GM18505 (cell line): ENCODE measurements around the gene BICC1.

Source experiments
- ATAC-seq: cut with Tn5 transposase; IDR thresholded peaks from one replicate; pipeline ENCODE4 v1.9.1; 2021; ENCODE audit not compliant: unreplicated experiment
- POLR2A ChIP-seq: IDR thresholded peaks from 4 replicates; pipeline ENCODE4 v1.6.1; 2011; ENCODE audit warnings: borderline replicate concordance; ENCODE audit not compliant: insufficient read depth, insufficient read length; ENCODE audit errors: extremely low read depth

BICC1 gene

DNA sequence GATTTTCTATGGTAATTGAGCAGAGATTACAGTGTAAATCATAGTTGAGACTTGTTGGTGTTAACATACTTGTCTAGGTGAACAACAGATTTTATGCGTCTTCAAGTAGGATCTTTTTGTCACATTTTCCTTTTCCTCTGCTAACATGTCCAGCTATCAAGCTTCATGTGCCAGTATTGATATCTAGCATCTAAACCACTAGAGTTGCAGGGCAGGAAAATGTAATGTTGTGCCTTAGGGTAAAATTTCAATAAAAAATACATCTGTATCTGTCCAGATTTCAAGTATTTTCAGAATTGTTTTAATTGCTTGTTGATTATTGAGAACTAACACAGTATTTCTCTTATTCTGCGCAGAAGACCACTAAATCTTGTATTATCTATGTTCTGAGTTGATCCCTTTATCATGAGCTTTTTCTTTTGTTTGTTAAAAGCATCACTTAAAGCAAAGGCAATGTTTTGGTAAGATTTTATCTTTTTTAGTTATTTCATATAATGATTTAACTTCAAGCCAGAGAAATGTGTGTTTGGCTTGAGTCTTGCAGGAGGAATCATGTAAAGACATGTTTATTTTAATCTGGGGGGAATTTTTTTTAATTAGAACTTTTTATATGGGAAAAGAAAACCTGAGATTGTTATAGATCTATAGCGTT, 16.5 kb downstream of the BICC1 start:
- no peak for ATAC-seq
- no peak for TF ChIP-seq POLR2A

DNA sequence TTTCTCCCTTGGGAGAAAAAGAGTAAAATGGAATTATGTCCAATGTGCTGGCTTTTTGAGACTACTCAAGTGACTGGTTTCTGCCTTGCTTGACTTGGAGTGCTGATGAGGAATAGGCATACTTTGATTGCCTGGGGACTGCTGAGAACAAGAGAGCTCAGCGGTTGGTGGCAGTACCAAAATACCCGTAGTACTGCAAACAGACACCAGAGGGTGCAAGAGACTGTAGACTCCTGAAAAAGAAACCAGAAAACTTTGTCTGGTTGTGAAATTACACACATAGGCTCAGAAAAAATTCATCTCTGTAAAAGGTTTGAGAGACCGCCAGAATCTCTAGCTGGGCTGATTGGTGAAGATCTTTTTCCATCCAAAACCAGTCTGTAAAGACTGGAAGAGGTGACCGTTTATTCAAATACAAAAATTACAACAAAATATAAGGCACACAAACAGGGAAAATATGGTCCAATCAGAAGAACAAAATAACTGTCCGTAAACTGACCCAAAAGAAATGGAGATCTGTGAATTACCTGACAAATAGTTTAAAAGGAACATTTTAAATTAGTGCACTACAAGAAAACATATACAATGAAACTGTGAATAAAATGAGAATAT, 18.5 kb downstream of the BICC1 start:
- TF ChIP-seq POLR2A: no peak
- peak; percentile 97 for ATAC-seq

DNA sequence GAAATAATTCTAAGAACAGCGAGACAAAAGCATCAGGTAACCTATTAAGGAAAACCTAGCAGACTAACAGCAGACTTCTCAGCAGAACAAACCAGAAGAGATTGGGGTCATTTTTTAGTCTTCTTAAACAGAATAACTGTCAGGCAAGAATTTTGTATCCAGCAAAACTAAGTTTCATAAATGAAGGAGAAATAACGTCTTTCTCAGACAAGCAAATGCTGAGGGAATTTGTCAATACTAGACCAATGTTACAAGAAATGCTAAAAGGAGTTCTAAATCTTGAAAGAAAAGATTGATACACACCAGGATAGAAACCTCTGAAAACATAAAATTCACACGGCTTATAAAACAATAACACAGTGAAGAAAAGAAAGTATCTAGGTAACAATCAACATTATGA, 22.6 kb downstream of the BICC1 start:
- no peak for ATAC-seq
- TF ChIP-seq POLR2A: no peak

DNA sequence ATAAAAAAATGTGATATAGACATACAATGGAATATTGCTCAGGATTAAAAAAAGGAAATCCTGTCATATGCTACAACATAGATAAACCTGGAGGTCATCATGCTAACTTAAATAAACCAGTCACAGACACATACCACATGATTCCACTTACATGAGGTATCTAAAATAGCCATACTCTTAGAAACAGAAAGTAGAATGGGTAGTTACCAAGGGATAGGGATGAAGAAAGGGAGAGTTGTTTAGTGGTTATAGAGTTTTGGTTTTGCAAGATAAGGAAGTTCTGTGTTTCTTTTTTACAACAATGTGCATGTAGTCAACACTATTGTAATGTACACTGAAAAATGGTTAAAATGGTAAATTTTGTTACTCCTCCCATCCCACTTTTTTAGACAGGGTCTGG, 30.5 kb downstream of the BICC1 start:
- TF ChIP-seq POLR2A: no peak
- no peak for ATAC-seq

DNA sequence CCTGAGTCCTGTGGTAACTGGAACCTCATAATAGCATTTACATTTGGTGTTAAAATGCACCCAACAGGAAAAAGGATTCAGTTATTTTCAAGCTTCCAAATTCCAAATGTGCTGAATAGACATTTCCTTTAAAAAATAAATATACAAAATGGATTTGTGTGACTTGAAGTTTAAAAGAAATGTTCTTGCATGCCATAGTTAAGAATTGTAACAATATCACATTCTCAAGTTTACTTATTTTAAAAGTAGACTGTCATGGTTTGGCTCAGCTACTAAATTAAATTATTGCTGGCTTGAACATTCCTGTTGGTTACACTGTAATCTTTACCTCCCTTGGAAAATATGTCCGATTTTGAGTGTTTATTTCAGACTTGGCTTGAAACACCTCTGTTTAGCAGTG, 31.5 kb downstream of the BICC1 start:
- TF ChIP-seq POLR2A: no peak
- ATAC-seq: no peak

DNA sequence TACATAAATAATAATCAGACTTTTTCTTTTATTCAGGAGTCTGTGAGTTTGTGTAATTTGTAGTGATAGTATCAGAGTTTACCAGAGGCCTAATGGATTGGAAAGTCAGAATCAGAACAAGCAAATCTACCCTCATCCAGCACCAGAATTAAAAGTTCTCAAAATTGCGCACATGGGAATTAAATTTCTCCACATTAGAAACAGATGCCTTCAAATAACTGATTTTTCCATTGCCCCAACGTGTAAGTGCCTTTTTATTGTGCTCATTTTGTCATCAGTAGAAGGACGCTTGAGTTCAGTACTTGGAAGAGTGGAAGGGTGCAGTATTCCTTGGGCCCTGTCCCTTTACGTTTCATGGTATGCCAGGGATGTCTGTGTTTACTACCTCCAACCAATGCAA, 32.8 kb downstream of the BICC1 start:
- no peak for ATAC-seq
- no peak for TF ChIP-seq POLR2A

DNA sequence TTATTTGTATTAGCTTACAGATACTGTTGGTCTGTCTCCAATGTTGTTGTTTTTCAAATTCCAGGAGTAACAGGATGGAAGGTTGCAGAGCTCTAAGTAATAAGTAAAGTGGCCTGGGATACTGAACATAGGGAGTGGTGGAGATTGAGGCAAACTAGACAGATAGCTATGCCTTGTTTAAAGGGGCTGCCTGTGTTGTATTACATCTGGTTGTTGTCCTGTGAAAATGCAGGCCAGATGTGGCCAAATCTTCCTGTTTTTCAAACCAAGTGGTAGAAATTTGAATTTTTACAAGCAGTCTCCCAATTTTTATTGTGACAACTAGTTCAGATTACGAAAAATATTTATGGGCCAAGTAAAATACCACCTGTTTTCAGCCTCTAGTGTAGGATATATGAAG, 33.5 kb downstream of the BICC1 start:
- no peak for ATAC-seq
- no peak for TF ChIP-seq POLR2A

DNA sequence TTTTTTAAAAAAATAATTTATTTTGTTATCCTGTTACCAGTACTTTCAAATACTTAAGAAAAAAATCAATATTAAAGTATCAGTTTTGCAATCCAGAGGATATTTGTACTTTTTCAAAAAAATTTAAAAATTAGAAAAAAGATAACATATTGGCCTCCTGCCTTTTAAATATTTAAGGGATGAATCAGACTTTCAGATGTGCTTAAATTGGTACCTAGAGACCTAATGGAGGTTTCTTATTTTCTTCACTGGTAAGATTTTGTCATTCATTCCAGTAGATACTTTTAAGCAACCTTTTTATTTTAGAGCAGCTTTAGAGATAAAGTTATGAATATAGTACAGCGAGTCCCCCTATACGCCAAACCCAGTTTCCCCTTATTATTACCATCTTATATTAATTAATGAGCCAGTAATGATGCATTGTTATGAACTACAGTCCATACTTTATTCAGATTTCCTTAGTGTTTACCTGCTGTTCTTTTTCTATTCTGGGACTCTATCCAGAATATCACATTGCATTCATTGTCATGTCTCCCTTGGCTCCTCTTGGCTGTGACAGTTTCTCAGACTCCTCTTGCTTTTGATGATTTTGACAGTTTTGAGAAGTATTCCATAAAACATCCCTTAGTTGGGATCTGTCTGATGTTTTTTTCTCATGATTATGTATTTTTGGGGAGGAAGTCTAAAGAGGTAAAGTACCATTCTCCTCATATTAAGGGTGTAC, 34.2 kb downstream of the BICC1 start:
- TF ChIP-seq POLR2A: no peak
- no peak for ATAC-seq

DNA sequence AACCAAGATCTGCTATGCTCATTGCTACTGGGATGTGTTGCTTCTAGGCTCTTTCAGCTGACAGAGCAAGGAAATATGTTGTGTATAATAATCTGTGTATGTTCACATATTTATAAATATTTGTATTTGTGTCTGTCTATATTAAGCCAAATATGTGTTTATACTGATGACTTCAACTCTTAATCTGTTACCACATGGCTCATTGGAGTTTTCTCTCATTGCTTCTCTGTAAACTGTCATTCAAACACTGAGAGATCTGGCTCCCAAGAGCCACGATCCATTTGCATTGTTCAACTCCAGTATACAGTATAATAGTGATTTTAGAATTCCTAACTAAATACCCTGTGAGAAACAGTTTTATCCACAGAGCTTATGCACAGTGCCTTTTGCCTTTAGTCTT, 35.3 kb downstream of the BICC1 start:
- TF ChIP-seq POLR2A: no peak
- no peak for ATAC-seq

DNA sequence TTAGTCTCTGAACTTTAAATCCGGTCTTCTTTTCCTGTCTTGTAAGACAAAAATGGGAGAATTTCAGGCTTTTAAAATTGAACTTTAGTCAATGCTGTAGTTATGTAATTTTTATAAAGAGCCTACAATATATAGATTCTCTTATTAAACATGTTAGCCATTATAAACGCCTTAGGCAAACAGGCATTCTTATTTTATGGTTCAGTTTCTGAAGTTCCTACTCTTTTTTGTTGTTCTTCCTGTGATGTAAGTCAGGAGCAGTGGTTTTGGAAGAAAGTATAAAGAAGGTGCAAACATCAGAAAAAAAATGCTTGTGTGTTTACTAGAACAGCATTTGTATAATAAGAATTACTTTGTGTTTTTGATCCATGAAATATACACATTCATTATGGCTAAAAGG, 41.6 kb downstream of the BICC1 start:
- no peak for TF ChIP-seq POLR2A
- ATAC-seq: no peak

DNA sequence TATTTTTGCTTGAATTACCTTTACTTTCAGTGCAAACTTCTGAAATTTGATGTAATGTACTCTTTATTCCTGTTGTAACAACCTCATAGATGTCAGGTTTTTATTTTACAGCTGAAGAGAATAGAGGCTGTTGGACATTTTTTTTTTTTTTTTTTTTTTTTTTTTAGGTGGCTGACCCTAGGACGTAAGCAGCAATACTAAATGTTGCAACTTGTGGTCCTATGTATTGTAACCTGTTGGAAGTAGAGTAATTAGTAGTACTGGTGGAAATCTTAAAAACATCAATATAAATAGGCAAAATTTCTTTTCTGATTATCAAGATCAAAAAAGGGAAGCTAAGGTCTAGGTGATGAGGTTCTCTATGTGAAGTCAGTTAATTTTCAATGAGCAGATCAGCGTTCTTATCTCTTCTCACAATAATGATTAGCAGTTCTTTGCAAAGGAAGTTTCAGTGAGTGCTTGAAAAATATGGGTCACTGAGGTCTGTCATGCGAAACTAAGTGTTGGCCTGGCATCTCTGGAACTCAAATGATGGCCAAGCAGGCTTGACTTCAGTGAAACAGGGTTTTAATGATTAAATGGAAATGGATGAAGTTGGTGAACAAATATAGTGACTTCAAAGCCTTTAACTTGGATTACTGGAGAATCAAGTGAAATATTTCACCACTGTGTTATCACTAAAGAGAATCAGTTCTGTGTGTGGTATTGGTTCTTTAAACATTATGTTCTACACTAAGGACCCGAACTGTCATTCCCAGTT, 42.7 kb downstream of the BICC1 start:
- TF ChIP-seq POLR2A: no peak
- ATAC-seq: no peak

DNA sequence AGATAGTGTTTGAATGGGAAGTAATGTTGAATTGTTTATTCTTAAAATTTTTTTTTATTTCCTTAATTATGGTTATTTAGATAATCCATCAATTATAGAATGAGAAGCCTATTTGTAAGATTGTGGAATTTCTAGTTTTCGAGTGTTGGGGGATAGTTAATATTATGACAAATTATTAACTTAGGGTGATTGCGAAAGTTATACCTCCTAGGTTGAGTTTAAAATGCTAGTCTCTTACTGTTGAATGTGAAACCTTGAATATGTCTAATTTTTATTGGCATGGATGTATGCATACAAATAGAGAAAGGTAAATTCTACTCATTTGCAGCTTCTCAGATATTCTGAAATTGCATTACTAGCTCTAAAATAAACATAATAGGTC, 43.2 kb downstream of the BICC1 start:
- TF ChIP-seq POLR2A: no peak
- ATAC-seq: no peak

DNA sequence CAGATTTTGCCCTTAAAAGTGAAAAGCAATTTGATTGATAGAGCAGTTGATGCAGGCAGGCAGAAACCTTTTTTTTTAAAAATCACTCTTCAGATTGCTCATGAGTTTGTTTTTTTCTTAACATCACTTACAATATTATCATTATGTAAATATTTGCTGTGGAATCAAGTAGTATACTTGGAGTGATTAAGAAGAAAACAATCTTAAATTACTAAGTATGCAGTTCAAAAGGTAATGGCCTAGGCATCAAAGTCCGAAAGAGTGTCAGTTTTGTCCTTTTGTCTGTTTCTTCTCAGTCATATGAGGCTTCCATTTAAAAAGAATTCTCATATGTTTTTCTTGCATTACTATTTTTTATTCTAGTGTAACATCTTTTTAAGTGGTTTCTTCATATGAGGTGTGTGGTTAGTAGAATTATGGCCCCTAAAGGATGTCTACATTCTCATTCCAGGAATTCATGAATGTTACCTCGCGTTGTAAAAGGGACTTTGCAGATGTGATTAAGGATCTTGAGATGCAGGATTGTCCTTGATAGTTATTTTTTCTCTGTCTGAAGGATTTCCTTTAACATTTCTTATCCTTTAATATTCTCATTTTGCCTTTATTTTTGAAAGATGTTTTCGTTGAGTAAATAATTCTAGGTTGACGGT, 44.0 kb downstream of the BICC1 start:
- no peak for TF ChIP-seq POLR2A
- ATAC-seq: no peak
